SK-N-SH treated with all-trans-retinoic acid at 6 μM for 48 hours (cell line): ENCODE results near the gene CDX1.

Experiments used
- ATAC-seq: fragments of 200-7000 bp; cut with Tn5 transposase; 3 replicates; pipeline ENCODE4 v1.9.1; 2020; ENCODE audit warnings: mild to moderate bottlenecking, moderate library complexity
- CSDC2 ChIP-seq: fragments of 250-450 bp; sonication (Bioruptor Pico); IDR thresholded peaks from 2 replicates; pipeline ENCODE4 v1.5.0; 2020; ENCODE audit warnings: mild to moderate bottlenecking, moderate library complexity
- ESRRG ChIP-seq: fragments of 250-450 bp; sonication (Bioruptor Pico); IDR thresholded peaks from 2 replicates; pipeline ENCODE4 v1.6.1; 2021; ENCODE audit warnings: mild to moderate bottlenecking
- GLIS3 ChIP-seq: fragments of 250-450 bp; sonication (Bioruptor Pico); IDR thresholded peaks from 2 replicates; pipeline ENCODE4 v1.5.0; 2020; ENCODE audit warnings: mild to moderate bottlenecking, moderate library complexity
- PPARA ChIP-seq: fragments of 250-450 bp; sonication (Bioruptor Pico); IDR thresholded peaks from 2 replicates; pipeline ENCODE4 v1.5.0; 2020; ENCODE audit warnings: mild to moderate bottlenecking, borderline replicate concordance
- RARB ChIP-seq: fragments of 250-450 bp; sonication (Bioruptor Pico); IDR thresholded peaks from 2 replicates; pipeline ENCODE4 v1.8.0; 2021; ENCODE audit warnings: mild to moderate bottlenecking, moderate library complexity
- SNAI2 ChIP-seq: fragments of 250-450 bp; sonication (Bioruptor Pico); IDR thresholded peaks from 2 replicates; pipeline ENCODE4 v1.5.0; 2020; ENCODE audit warnings: mild to moderate bottlenecking, moderate library complexity
- TOX ChIP-seq: fragments of 250-450 bp; sonication (Bioruptor Pico); IDR thresholded peaks from 2 replicates; pipeline ENCODE4 v1.8.0; 2021; ENCODE audit warnings: mild to moderate bottlenecking, moderate library complexity, borderline replicate concordance
- ZC3H10 ChIP-seq: fragments of 250-450 bp; sonication (Bioruptor Pico); IDR thresholded peaks from 2 replicates; pipeline ENCODE4 v1.5.1; 2021; ENCODE audit warnings: mild to moderate bottlenecking, moderate library complexity
- ZFP3 ChIP-seq: fragments of 250-450 bp; sonication (Bioruptor Pico); IDR thresholded peaks from 2 replicates; pipeline ENCODE4 v1.5.0; 2020; ENCODE audit warnings: mild to moderate bottlenecking, moderate library complexity
- ZNF565 ChIP-seq: fragments of 450-650 bp; formaldehyde crosslinking; conservative IDR thresholded peaks from 2 replicates; pipeline ENCODE4 v1.5.0; 2020; ENCODE audit warnings: low read depth, mild to moderate bottlenecking, moderate library complexity
- ZNF70 ChIP-seq: fragments of 450-650 bp; formaldehyde crosslinking; IDR thresholded peaks from 2 replicates; pipeline ENCODE4 v1.5.0; 2020; ENCODE audit warnings: mild to moderate bottlenecking, moderate library complexity
- ZNF8 ChIP-seq: fragments of 450-650 bp; formaldehyde crosslinking; IDR thresholded peaks from 2 replicates; pipeline ENCODE4 v1.5.0; 2020; ENCODE audit warnings: mild to moderate bottlenecking, moderate library complexity
- TF ChIP-seq, protein P1 (sequence below): fragments of 250-450 bp; sonication (Bioruptor Pico); IDR thresholded peaks from 2 replicates; pipeline ENCODE4 v1.8.0; 2020; ENCODE audit warnings: mild to moderate bottlenecking, moderate library complexity, borderline replicate concordance
- TF ChIP-seq, protein P2 (sequence below): fragments of 250-450 bp; sonication (Bioruptor Pico); IDR thresholded peaks from 2 replicates; pipeline ENCODE4 v1.5.1; 2021; ENCODE audit warnings: mild to moderate bottlenecking, moderate library complexity
- TF ChIP-seq, protein P3 (sequence below): fragments of 250-450 bp; sonication (Bioruptor Pico); IDR thresholded peaks from 2 replicates; pipeline ENCODE4 v1.8.0; 2021; ENCODE audit warnings: low read depth, mild to moderate bottlenecking, moderate library complexity, borderline replicate concordance
- TF ChIP-seq, protein P4 (sequence below): fragments of 250-450 bp; sonication (Bioruptor Pico); IDR thresholded peaks from 2 replicates; pipeline ENCODE4 v1.5.1; 2020; ENCODE audit warnings: low read depth, mild to moderate bottlenecking, moderate library complexity

The CDX1 gene

DNA sequence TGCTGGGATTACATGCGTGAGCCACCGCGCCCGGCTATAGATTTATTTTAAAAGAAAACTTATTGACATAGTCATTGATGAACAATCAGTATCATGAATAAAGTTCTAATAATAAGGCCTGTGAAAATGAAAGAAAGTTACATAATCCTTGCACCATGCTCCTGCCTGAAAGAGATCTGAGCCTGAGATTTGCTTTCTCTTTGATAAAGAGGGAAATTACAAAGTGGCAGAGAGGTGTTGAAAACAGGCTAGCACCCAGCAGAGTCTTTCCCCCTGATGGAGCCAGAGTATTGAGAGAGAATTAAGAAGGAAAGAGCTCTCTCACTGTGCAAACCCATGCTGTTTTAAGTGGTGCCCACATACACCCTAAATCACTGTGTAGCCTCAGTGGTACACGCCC lies 60.5 kb downstream of the CDX1 start:
- no peak for TF ChIP-seq ZC3H10 (CRISPR knock-in tag)
- TF ChIP-seq GLIS3 (CRISPR knock-in tag): no peak
- TF ChIP-seq ZFP3 (CRISPR knock-in tag): no peak
- TF ChIP-seq, protein P1, sequence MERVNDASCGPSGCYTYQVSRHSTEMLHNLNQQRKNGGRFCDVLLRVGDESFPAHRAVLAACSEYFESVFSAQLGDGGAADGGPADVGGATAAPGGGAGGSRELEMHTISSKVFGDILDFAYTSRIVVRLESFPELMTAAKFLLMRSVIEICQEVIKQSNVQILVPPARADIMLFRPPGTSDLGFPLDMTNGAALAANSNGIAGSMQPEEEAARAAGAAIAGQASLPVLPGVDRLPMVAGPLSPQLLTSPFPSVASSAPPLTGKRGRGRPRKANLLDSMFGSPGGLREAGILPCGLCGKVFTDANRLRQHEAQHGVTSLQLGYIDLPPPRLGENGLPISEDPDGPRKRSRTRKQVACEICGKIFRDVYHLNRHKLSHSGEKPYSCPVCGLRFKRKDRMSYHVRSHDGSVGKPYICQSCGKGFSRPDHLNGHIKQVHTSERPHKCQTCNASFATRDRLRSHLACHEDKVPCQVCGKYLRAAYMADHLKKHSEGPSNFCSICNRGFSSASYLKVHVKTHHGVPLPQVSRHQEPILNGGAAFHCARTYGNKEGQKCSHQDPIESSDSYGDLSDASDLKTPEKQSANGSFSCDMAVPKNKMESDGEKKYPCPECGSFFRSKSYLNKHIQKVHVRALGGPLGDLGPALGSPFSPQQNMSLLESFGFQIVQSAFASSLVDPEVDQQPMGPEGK (CRISPR knock-in tag): no peak
- TF ChIP-seq TOX (CRISPR knock-in tag): no peak
- TF ChIP-seq SNAI2 (CRISPR knock-in tag): no peak
- no peak for TF ChIP-seq CSDC2 (CRISPR knock-in tag)
- no peak for TF ChIP-seq ZNF8 (CRISPR knock-in tag)
- TF ChIP-seq ZNF70 (CRISPR knock-in tag): no peak
- no peak for TF ChIP-seq ESRRG (CRISPR knock-in tag)
- no peak for TF ChIP-seq RARB (CRISPR knock-in tag)
- TF ChIP-seq, all 23 proteins: peak for 0
- no peak; the same call in 2 of the 3 replicates for ATAC-seq

DNA sequence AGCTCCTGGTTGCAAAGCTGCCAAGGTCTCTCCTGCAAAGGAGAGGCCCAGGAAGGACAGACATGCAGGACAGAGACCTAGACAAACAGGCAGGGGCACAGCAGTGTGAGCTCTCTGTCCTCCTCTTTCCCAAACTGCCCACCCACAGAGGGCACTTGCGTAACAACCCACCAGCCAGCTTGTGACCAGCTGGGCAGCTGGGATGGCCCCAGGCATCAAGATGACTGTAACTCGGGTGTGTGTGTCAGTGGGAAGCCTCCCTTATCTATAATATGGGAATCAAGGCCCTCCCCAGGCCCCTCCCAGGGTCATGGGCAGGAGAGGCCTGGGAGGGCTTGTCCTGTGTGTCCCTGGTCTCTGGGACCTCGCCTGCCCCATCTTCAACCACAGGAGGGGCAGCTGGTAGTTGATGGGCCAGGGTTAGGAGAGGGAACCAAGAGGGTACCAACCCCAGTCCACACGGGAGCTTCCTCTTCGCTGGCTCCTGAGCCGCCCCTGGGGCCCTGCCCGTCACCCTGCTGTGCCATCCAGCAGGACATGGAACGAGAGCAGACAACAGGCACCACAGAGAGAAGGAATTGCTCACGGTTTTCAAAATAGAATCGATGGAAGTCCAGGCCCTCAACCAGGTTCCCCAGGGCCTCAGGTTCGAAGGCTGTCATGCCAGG lies 61.2 kb downstream of the CDX1 start:
- peak; percentile 26; the same call in 2 of the 3 replicates for ATAC-seq
- TF ChIP-seq ZNF8 (CRISPR knock-in tag): no peak
- TF ChIP-seq RARB (CRISPR knock-in tag): no peak
- no peak for TF ChIP-seq ZC3H10 (CRISPR knock-in tag)
- no peak for TF ChIP-seq ZNF70 (CRISPR knock-in tag)
- TF ChIP-seq, protein P2, sequence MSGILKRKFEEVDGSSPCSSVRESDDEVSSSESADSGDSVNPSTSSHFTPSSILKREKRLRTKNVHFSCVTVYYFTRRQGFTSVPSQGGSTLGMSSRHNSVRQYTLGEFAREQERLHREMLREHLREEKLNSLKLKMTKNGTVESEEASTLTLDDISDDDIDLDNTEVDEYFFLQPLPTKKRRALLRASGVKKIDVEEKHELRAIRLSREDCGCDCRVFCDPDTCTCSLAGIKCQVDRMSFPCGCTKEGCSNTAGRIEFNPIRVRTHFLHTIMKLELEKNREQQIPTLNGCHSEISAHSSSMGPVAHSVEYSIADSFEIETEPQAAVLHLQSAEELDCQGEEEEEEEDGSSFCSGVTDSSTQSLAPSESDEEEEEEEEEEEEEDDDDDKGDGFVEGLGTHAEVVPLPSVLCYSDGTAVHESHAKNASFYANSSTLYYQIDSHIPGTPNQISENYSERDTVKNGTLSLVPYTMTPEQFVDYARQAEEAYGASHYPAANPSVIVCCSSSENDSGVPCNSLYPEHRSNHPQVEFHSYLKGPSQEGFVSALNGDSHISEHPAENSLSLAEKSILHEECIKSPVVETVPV (CRISPR knock-in tag): no peak

DNA sequence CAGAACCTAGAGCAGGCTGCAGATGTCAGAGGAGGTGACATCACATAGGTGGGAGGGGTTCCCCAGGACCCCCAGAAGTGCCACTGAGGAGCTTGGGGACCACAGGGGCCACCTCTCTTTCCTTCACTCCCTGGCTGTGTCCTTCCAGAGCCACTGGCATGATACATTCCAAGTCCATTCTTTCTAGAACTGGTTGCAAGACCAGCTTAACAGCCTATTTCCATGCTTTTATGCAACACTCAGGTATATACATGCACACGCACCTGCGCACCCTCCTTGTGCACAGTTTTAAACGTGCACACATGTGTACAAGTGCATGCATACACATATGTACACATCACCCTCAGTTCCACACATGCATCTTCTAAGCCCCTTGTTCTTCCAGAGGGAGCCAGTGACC lies 63.0 kb downstream of the CDX1 start:
- TF ChIP-seq RARB (CRISPR knock-in tag): no peak
- TF ChIP-seq, protein P3, sequence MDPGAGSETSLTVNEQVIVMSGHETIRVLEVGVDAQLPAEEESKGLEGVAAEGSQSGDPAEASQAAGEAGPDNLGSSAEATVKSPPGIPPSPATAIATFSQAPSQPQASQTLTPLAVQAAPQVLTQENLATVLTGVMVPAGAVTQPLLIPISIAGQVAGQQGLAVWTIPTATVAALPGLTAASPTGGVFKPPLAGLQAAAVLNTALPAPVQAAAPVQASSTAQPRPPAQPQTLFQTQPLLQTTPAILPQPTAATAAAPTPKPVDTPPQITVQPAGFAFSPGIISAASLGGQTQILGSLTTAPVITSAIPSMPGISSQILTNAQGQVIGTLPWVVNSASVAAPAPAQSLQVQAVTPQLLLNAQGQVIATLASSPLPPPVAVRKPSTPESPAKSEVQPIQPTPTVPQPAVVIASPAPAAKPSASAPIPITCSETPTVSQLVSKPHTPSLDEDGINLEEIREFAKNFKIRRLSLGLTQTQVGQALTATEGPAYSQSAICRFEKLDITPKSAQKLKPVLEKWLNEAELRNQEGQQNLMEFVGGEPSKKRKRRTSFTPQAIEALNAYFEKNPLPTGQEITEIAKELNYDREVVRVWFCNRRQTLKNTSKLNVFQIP (CRISPR knock-in tag): no peak
- TF ChIP-seq GLIS3 (CRISPR knock-in tag): no peak
- no peak for TF ChIP-seq CSDC2 (CRISPR knock-in tag)
- TF ChIP-seq PPARA (CRISPR knock-in tag): no peak
- no peak for TF ChIP-seq ESRRG (CRISPR knock-in tag)
- TF ChIP-seq, protein P2 (CRISPR knock-in tag): no peak
- no peak for TF ChIP-seq ZFP3 (CRISPR knock-in tag)
- no peak for TF ChIP-seq ZNF565 (CRISPR knock-in tag)
- TF ChIP-seq, protein P1 (CRISPR knock-in tag): no peak
- no peak for TF ChIP-seq ZNF70 (CRISPR knock-in tag)
- TF ChIP-seq, protein P4, sequence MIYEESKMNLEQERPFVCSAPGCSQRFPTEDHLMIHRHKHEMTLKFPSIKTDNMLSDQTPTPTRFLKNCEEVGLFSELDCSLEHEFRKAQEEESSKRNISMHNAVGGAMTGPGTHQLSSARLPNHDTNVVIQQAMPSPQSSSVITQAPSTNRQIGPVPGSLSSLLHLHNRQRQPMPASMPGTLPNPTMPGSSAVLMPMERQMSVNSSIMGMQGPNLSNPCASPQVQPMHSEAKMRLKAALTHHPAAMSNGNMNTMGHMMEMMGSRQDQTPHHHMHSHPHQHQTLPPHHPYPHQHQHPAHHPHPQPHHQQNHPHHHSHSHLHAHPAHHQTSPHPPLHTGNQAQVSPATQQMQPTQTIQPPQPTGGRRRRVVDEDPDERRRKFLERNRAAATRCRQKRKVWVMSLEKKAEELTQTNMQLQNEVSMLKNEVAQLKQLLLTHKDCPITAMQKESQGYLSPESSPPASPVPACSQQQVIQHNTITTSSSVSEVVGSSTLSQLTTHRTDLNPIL: no peak
- no peak for TF ChIP-seq ZC3H10 (CRISPR knock-in tag)
- TF ChIP-seq, all 23 proteins: peak for 0
- no peak for ATAC-seq
